ENCODE results near the gene SREBF2. TPM values are rescaled to one million over a fixed set of nuclear protein-coding genes. Genes with fewer than 3 reads are reported as not detected.

The SREBF2 gene
- 18.8 to 34.4 TPM (median 28.8 TPM) in 5 replicates for total RNA-seq (2022; extraction: Qiagen RNA extraction; ENCODE audit: low read depth)

GRCh38 chr22:41832553-41833368 is at the start of gene SREBF2:
TSS of gene SREBF2 (plus strand) at chr22:41833105. CDS start at chr22:41833271, 166 bp downstream.

GRCh38 chr22:41800348-41801146 is 32.4 kb upstream of the SREBF2 start, which contains the start of gene CCDC134:
TSS of gene CCDC134 (plus strand) at chr22:41800679. CDS start at chr22:41808891, 8,212 bp downstream.

GRCh38 chr22:41915035-41915785 is 82.3 kb downstream of the SREBF2 start, which contains the start of gene SHISA8:
TSS of gene SHISA8 (minus strand) at chr22:41915074. CDS start at chr22:41914667, 407 bp downstream.

GRCh38 chr22:41946629-41947423 is 113.9 kb downstream of the SREBF2 start, which contains the start of gene CENPM:
TSS of gene CENPM (minus strand) at chr22:41947152. CDS start at chr22:41947076, 76 bp downstream.

GRCh38 chr22:41951898-41952474 is 119.1 kb downstream of the SREBF2 start, which contains the start of gene SMIM45:
TSS of gene SMIM45 (plus strand) at chr22:41952150.

Other genes starting within 250 kb of the SREBF2 start
- gene PMM1, start 243.3 kb upstream of the SREBF2 start, total RNA-seq (2022; extraction: Qiagen RNA extraction; ENCODE audit: low read depth): 24.1 to 34.3 TPM (median 29.1 TPM) in 5 replicates
- 14.9 to 18.7 TPM (median 16.4 TPM) in 5 replicates for gene DESI1, start 212.1 kb upstream of the SREBF2 start, total RNA-seq (2022; extraction: Qiagen RNA extraction; ENCODE audit: low read depth)
- 282 to 431 TPM (median 302 TPM) in 5 replicates for gene XRCC6, start 211.8 kb upstream of the SREBF2 start, total RNA-seq (2022; extraction: Qiagen RNA extraction; ENCODE audit: low read depth)
- 121 to 188 TPM (median 163 TPM) in 5 replicates for gene SNU13, start 144.2 kb upstream of the SREBF2 start, total RNA-seq (2022; extraction: Qiagen RNA extraction; ENCODE audit: low read depth)
- 0.21 TPM in 1 of 5 replicates, not detected in the others for gene MEI1, start 133.6 kb upstream of the SREBF2 start, total RNA-seq (2022; extraction: Qiagen RNA extraction; ENCODE audit: low read depth)
- 2.4 to 3.8 TPM (median 3.4 TPM) in 5 replicates for gene CCDC134, start 32.4 kb upstream of the SREBF2 start, total RNA-seq (2022; extraction: Qiagen RNA extraction; ENCODE audit: low read depth)
- 0.14 to 0.29 TPM (median 0.29 TPM) in 3 of 5 replicates, not detected in the others for gene SHISA8, start 82.0 kb downstream of the SREBF2 start, total RNA-seq (2022; extraction: Qiagen RNA extraction; ENCODE audit: low read depth)
- gene TNFRSF13C, start 93.7 kb downstream of the SREBF2 start, total RNA-seq (2022; extraction: Qiagen RNA extraction; ENCODE audit: low read depth): 0.11 to 0.37 TPM (median 0.15 TPM) in 5 replicates
- 19.3 to 38.8 TPM (median 37.3 TPM) in 5 replicates for gene CENPM, start 114.0 kb downstream of the SREBF2 start, total RNA-seq (2022; extraction: Qiagen RNA extraction; ENCODE audit: low read depth)
- 0.83 to 1.5 TPM (median 1.3 TPM) in 5 replicates for gene SEPTIN3, start 136.3 kb downstream of the SREBF2 start, total RNA-seq (2022; extraction: Qiagen RNA extraction; ENCODE audit: low read depth)
- gene WBP2NL, start 165.7 kb downstream of the SREBF2 start, total RNA-seq (2022; extraction: Qiagen RNA extraction; ENCODE audit: low read depth): 0.12 TPM in 1 of 5 replicates, not detected in the others
- 3.7 to 8.2 TPM (median 7.0 TPM) in 5 replicates for gene NAGA, start 237.7 kb downstream of the SREBF2 start, total RNA-seq (2022; extraction: Qiagen RNA extraction; ENCODE audit: low read depth)
- not detected in 5 replicates for gene PHETA2, start 241.1 kb downstream of the SREBF2 start, total RNA-seq (2022; extraction: Qiagen RNA extraction; ENCODE audit: low read depth)
- gene SMDT1, start 246.6 kb downstream of the SREBF2 start, total RNA-seq (2022; extraction: Qiagen RNA extraction; ENCODE audit: low read depth): 30.2 to 42.0 TPM (median 38.1 TPM) in 5 replicates

Data from A549 treated with ZK216348 at 1 μM for 4 hours (cell line).